GM12878 (cell line): ENCODE data around the gene CHTOP. TPM values are rescaled to one million over a fixed set of nuclear protein-coding genes. Genes with fewer than 3 reads are reported as not detected.
A peak's percentile ranks its signal among the peaks of the same experiment; 100 is the strongest.

ENCODE experiments used
- ATAC-seq: fragments of 200-7000 bp; cut with Tn5 transposase; 3 replicates; pipeline ENCODE4 v1.9.1; 2020; ENCODE audit warnings: mild to moderate bottlenecking, moderate library complexity
- BruUV-seq: library from RNA; stranded (reverse); fragments of 400-500 nt; replicated peaks from 2 replicates; lab custom pipeline; 2021; lab: Mats Ljungman, UMichigan
- CTCF ChIA-PET: fragments of 300-600 bp; sonication (Branson Sonifier 250); formaldehyde crosslinking; extraction: SDS; loops from one replicate; lab custom pipeline; 2021; ENCODE audit warnings: inconsistent platforms; lab: Yijun Ruan, JAX
- POLR2A ChIA-PET: fragments of 350-600 bp; formaldehyde crosslinking; extraction: SDS; loops from one replicate; lab custom pipeline; 2021; ENCODE audit warnings: inconsistent platforms; lab: Charles Lee
- RAD21 ChIA-PET: fragments of 300-600 bp; sonication (Branson Sonifier 250); formaldehyde crosslinking; loops from one replicate; lab custom pipeline; 2023; ENCODE audit warnings: antibody characterized with exemption; ENCODE audit not compliant: unreplicated experiment; lab: Charles Lee
- SMC1A ChIA-PET: fragments of 300-600 bp; sonication (Branson Sonifier 250); formaldehyde crosslinking; loops from one replicate; lab custom pipeline; 2023; ENCODE audit not compliant: unreplicated experiment, uncharacterized antibody; lab: Charles Lee
- DNase-seq: peaks from one replicate; pipeline ENCODE4 v3.0.0-alpha.2; 2011; ENCODE audit warnings: low read depth, low spot score
- FAIRE-seq: peaks from 3 replicates; lab custom pipeline; 2011; peaks lifted over from hg19 to GRCh38; lab: Jason Lieb, UNC
- H2AFZ ChIP-seq: 2 replicates; pipeline ENCODE4 v1.6.0; 2011; ENCODE audit warnings: low read depth, low read length, control low read depth; ENCODE audit not compliant: control insufficient read depth
- H3K27ac ChIP-seq: 2 replicates; pipeline ENCODE4 v1.5.1; 2011; ENCODE audit warnings: control low read depth; ENCODE audit not compliant: control insufficient read depth, insufficient read depth
- H3K27me3 ChIP-seq, 2 experiments: replicated peaks in 1 of 2; 2 replicates each; pipeline versions ENCODE4 v1.6.0 to v1.6.1; 2011; ENCODE audit warnings: low read length in 1 of 2; ENCODE audit not compliant: control insufficient read depth in 2 of 2, insufficient read depth in 2 of 2
- H3K36me3 ChIP-seq, 2 experiments: 2 replicates each; pipeline ENCODE4 v1.5.1; 2011; ENCODE audit warnings: low read length in 1 of 2; ENCODE audit not compliant: control insufficient read depth in 2 of 2, insufficient read depth in 2 of 2
- H3K4me1 ChIP-seq: 2 replicates; pipeline ENCODE4 v1.6.1; 2011; ENCODE audit warnings: mild to moderate bottlenecking, low read length, moderate library complexity, mixed read lengths; ENCODE audit not compliant: control insufficient read depth, insufficient read depth
- H3K4me2 ChIP-seq: 2 replicates; pipeline ENCODE4 v1.6.0; 2011; ENCODE audit warnings: control low read depth; ENCODE audit not compliant: control insufficient read depth, insufficient read depth
- H3K4me3 ChIP-seq: fragments of 200-600 bp; sonication (generic); 2 replicates; pipeline ENCODE4 v1.5.1; 2016
- H3K79me2 ChIP-seq: 2 replicates; pipeline ENCODE4 v1.6.0; 2011; ENCODE audit warnings: low read length; ENCODE audit not compliant: control insufficient read depth, insufficient read depth
- H3K9ac ChIP-seq: 2 replicates; pipeline ENCODE4 v1.8.0; 2011; ENCODE audit warnings: low read length, control low read depth, mixed read lengths; ENCODE audit not compliant: control insufficient read depth, insufficient read depth
- H3K9me3 ChIP-seq: replicated peaks from 3 replicates; pipeline ENCODE4 v1.5.1; 2011; ENCODE audit warnings: mild to moderate bottlenecking, low read length; ENCODE audit not compliant: control insufficient read depth, insufficient read depth
- H4K20me1 ChIP-seq: 2 replicates; pipeline ENCODE4 v1.6.0; 2011; ENCODE audit not compliant: control insufficient read depth, insufficient read depth
- CBX3 ChIP-seq: fragments of 200-600 bp; sonication (generic); IDR thresholded peaks from 2 replicates; pipeline ENCODE4 v1.6.1; 2016; ENCODE audit warnings: low read depth, borderline replicate concordance
- CHD1 ChIP-seq: IDR thresholded peaks from 2 replicates; pipeline ENCODE4 v1.6.1; 2012; ENCODE audit warnings: low read depth, low read length, improper control_type of control experiment
- EGR1 ChIP-seq, 2 experiments: IDR thresholded peaks; 1 replicate in 1 of 2; 2 replicates in 1 of 2; pipeline ENCODE4 v1.6.1; 2011 to 2012; ENCODE audit warnings: low read depth in 2 of 2, low read length in 2 of 2, borderline replicate concordance in 1 of 2, mild to moderate bottlenecking in 1 of 2, moderate library complexity in 1 of 2
- FOS ChIP-seq: IDR thresholded peaks from 3 replicates; pipeline ENCODE4 v1.6.1; 2011; ENCODE audit warnings: borderline replicate concordance; ENCODE audit not compliant: insufficient read length; ENCODE audit errors: extremely low read depth
- GATAD2B ChIP-seq: fragments of 450-650 bp; conservative IDR thresholded peaks from 2 replicates; pipeline ENCODE4 v1.6.1; 2017; ENCODE audit warnings: low read depth, mild to moderate bottlenecking, moderate library complexity
- IKZF1 ChIP-seq: fragments of 450-650 bp; conservative IDR thresholded peaks from 2 replicates; pipeline ENCODE4 v1.6.1; 2017; ENCODE audit warnings: antibody characterized with exemption, mild to moderate bottlenecking
- NFXL1 ChIP-seq: fragments of 450-650 bp; IDR thresholded peaks from 2 replicates; pipeline ENCODE4 v1.6.1; 2017; ENCODE audit warnings: antibody characterized with exemption, mild to moderate bottlenecking, borderline replicate concordance
- RBBP5 ChIP-seq: fragments of 200-600 bp; sonication (generic); conservative IDR thresholded peaks from 2 replicates; pipeline ENCODE4 v1.6.1; 2016
- STAT3 ChIP-seq: IDR thresholded peaks from 2 replicates; pipeline ENCODE4 v1.6.1; 2011; ENCODE audit warnings: low read depth, low read length, improper control_type of control experiment
- TBL1XR1 ChIP-seq: IDR thresholded peaks from 2 replicates; pipeline ENCODE4 v1.6.1; 2012; ENCODE audit warnings: low read depth, low read length, improper control_type of control experiment
- ZNF384 ChIP-seq: IDR thresholded peaks from 2 replicates; pipeline ENCODE4 v1.6.1; 2012; ENCODE audit warnings: low read depth, mild to moderate bottlenecking, low read length, improper control_type of control experiment, borderline replicate concordance
- ZSCAN29 ChIP-seq: fragments of 450-650 bp; IDR thresholded peaks from 2 replicates; pipeline ENCODE4 v1.6.1; 2017; ENCODE audit warnings: mild to moderate bottlenecking, moderate library complexity
- WGBS: methylation state at CpG from one replicate; pipeline ENCODE4 v1.1.6; 2016; ENCODE audit warnings: low lambda C conversion rate; ENCODE audit not compliant: insufficient replicate concordance, insufficient coverage; ENCODE audit errors: missing lambda C conversion rate; 5-methylcytosine and 5-hydroxymethylcytosine counted together
- in situ Hi-C: fragments of 300-500 bp; cut with MboI; formaldehyde crosslinking; loops from 9 replicates; pipeline ENCODE4 v1.14.3; 2018; ENCODE audit warnings: mixed read lengths
- intact Hi-C: fragments of 100-400 bp; cut with micrococcal nuclease; formaldehyde crosslinking; loops from one replicate; pipeline ENCODE4 v1.14.2; 2022; ENCODE audit not compliant: unreplicated experiment
- polyA plus RNA-seq, 11 experiments: library from polyadenylated mRNA; depleted of rRNA in 4 of 11; unstranded in 6 of 11; stranded (reverse) in 5 of 11; fragments of >200 nt; fragmentation: Nextera tagmentation in 4 of 11; fragmentation: Illumina TruSeq in 1 of 11; extraction: Ambion mirVana in 4 of 11; extraction: Trizol in 1 of 11; gene quantifications; 1 replicate in 1 of 11; 2 replicates in 10 of 11; pipeline versions ENCODE4 v1.2.1 to v1.2.3, GENCODE V29; 2011 to 2016; ENCODE audit warnings: inconsistent platforms in 2 of 11, missing spikeins in 2 of 11, low read depth in 1 of 11
- total RNA-seq, 4 experiments: library from RNA; depleted of rRNA in 3 of 4; stranded (reverse); fragments of >200 nt in 3 of 4; fragmentation: Illumina TruSeq in 1 of 4; extraction: Trizol in 1 of 4; gene quantifications; 2 replicates each; pipeline versions ENCODE4 v1.2.1 to v1.2.3, GENCODE V29; 2013 to 2021
- TF ChIP-seq, protein P1 (sequence below): IDR thresholded peaks from 2 replicates; pipeline ENCODE4 v1.6.1; 2012; ENCODE audit warnings: improper control_type of control experiment, low read depth, low read length; ENCODE audit not compliant: insufficient replicate concordance
- TF ChIP-seq, protein P2 (sequence below): IDR thresholded peaks from 2 replicates; pipeline ENCODE4 v1.6.1; 2011; ENCODE audit warnings: borderline replicate concordance, low read depth, mild to moderate bottlenecking, moderate library complexity, mixed read lengths, low read length; ENCODE audit not compliant: insufficient read depth; ENCODE audit errors: extremely low read length
- TF ChIP-seq, protein P3 (sequence below): IDR thresholded peaks from 2 replicates; pipeline ENCODE4 v1.6.1; 2012; ENCODE audit warnings: mild to moderate bottlenecking, low read depth, low read length

Gene CHTOP
- total and polyA plus RNA-seq, 10 of the 15 experiments (the other 5 are each of a cell fraction or from before 2014, with no cell fraction given), result 8.4 to 93.8 (median 52.3) TPM

DNA sequence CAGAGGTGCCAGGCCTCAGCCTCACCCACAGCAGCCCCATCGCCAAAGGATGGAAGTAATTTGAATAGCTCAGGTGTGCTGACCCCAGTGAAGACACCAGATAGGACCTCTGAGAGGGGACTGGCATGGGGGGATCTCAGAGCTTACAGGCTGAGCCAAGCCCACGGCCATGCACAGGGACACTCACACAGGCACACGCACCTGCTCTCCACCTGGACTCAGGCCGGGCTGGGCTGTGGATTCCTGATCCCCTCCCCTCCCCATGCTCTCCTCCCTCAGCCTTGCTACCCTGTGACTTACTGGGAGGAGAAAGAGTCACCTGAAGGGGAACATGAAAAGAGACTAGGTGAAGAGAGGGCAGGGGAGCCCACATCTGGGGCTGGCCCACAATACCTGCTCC lies 59.6 kb downstream of the CHTOP start:
- no peak overlapping the region for H3K9ac ChIP-seq
- in situ Hi-C loops, result no loop called here
- TF ChIP-seq TBL1XR1, result no peak
- TF ChIP-seq, protein P1, sequence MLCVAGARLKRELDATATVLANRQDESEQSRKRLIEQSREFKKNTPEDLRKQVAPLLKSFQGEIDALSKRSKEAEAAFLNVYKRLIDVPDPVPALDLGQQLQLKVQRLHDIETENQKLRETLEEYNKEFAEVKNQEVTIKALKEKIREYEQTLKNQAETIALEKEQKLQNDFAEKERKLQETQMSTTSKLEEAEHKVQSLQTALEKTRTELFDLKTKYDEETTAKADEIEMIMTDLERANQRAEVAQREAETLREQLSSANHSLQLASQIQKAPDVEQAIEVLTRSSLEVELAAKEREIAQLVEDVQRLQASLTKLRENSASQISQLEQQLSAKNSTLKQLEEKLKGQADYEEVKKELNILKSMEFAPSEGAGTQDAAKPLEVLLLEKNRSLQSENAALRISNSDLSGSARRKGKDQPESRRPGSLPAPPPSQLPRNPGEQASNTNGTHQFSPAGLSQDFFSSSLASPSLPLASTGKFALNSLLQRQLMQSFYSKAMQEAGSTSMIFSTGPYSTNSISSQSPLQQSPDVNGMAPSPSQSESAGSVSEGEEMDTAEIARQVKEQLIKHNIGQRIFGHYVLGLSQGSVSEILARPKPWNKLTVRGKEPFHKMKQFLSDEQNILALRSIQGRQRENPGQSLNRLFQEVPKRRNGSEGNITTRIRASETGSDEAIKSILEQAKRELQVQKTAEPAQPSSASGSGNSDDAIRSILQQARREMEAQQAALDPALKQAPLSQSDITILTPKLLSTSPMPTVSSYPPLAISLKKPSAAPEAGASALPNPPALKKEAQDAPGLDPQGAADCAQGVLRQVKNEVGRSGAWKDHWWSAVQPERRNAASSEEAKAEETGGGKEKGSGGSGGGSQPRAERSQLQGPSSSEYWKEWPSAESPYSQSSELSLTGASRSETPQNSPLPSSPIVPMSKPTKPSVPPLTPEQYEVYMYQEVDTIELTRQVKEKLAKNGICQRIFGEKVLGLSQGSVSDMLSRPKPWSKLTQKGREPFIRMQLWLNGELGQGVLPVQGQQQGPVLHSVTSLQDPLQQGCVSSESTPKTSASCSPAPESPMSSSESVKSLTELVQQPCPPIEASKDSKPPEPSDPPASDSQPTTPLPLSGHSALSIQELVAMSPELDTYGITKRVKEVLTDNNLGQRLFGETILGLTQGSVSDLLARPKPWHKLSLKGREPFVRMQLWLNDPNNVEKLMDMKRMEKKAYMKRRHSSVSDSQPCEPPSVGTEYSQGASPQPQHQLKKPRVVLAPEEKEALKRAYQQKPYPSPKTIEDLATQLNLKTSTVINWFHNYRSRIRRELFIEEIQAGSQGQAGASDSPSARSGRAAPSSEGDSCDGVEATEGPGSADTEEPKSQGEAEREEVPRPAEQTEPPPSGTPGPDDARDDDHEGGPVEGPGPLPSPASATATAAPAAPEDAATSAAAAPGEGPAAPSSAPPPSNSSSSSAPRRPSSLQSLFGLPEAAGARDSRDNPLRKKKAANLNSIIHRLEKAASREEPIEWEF, result no peak
- TF ChIP-seq ZSCAN29, result no peak
- TF ChIP-seq EGR1 (IDR thresholded peaks at IDR 0.05; ENCODE audit: borderline replicate concordance in 1 of 2, low read depth in 2 of 2, low read length in 2 of 2), result no peak
- no peak for TF ChIP-seq IKZF1
- no peak for TF ChIP-seq CHD1
- no peak for TF ChIP-seq CBX3
- TF ChIP-seq NFXL1, result no peak
- TF ChIP-seq, protein P2, sequence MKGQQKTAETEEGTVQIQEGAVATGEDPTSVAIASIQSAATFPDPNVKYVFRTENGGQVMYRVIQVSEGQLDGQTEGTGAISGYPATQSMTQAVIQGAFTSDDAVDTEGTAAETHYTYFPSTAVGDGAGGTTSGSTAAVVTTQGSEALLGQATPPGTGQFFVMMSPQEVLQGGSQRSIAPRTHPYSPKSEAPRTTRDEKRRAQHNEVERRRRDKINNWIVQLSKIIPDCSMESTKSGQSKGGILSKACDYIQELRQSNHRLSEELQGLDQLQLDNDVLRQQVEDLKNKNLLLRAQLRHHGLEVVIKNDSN, result no peak
- TF ChIP-seq, protein P3, sequence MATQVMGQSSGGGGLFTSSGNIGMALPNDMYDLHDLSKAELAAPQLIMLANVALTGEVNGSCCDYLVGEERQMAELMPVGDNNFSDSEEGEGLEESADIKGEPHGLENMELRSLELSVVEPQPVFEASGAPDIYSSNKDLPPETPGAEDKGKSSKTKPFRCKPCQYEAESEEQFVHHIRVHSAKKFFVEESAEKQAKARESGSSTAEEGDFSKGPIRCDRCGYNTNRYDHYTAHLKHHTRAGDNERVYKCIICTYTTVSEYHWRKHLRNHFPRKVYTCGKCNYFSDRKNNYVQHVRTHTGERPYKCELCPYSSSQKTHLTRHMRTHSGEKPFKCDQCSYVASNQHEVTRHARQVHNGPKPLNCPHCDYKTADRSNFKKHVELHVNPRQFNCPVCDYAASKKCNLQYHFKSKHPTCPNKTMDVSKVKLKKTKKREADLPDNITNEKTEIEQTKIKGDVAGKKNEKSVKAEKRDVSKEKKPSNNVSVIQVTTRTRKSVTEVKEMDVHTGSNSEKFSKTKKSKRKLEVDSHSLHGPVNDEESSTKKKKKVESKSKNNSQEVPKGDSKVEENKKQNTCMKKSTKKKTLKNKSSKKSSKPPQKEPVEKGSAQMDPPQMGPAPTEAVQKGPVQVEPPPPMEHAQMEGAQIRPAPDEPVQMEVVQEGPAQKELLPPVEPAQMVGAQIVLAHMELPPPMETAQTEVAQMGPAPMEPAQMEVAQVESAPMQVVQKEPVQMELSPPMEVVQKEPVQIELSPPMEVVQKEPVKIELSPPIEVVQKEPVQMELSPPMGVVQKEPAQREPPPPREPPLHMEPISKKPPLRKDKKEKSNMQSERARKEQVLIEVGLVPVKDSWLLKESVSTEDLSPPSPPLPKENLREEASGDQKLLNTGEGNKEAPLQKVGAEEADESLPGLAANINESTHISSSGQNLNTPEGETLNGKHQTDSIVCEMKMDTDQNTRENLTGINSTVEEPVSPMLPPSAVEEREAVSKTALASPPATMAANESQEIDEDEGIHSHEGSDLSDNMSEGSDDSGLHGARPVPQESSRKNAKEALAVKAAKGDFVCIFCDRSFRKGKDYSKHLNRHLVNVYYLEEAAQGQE, result no peak
- no peak for TF ChIP-seq GATAD2B
- no peak for TF ChIP-seq FOS
- no peak for TF ChIP-seq RBBP5
- no peak for TF ChIP-seq ZNF384
- no peak for TF ChIP-seq STAT3

More for the DNA sequence above, 59.6 kb downstream of the CHTOP start:
- H2AFZ ChIP-seq, result no peak overlapping the region
- intact Hi-C loops, result no loop called here
- ATAC-seq (peak; percentile 18; the same call in 1 of the 3 replicates), FAIRE-seq (no peak), DNase-seq (no peak)
- CTCF ChIA-PET, result interaction anchor here (1.1 to 1.2 kb wide), 2 partner anchors 16 to 41 kb away, joined by 3 read pairs; no protein-coding TSS in a partner anchor
- H3K4me2 ChIP-seq, result no peak overlapping the region
- H3K27ac ChIP-seq, result no peak overlapping the region
- no peaks in the 10 kb centered on the region for H3K79me2 ChIP-seq
- POLR2A ChIA-PET, result no interaction called here
- no peaks in the 10 kb centered on the region for H3K36me3 ChIP-seq
- SMC1A ChIA-PET, result no interaction called here
- no peaks in the 10 kb centered on the region for H4K20me1 ChIP-seq
- WGBS, result 37% methylated on average over 4 of the region's 4 CpGs
- peaks cover 4% of the 10 kb centered on the region for H3K4me1 ChIP-seq
- no TSS peak for BruUV-seq
- RAD21 ChIA-PET, result interaction anchor here (1.5 kb wide), 1 partner anchor 39 kb away, joined by 3 read pairs; no protein-coding TSS in a partner anchor
- H3K9me3 ChIP-seq, result no peaks in the 10 kb centered on the region
- H3K27me3 ChIP-seq, result no peaks in the 10 kb centered on the region; a peak in 1 of 4 replicates
- H3K4me3 ChIP-seq, result no peak overlapping the region
